SIG-M5 treated with dmso at 0.1 percent for 504 hours (cell line): Measurements from ENCODE around the gene TCEAL8.

ENCODE experiments used
- DNase-seq: peaks from one replicate; lab custom pipeline; 2025; ENCODE audit not compliant: unreplicated experiment; lab: John Stamatoyannopoulos, UW

The TCEAL8 gene

DNA sequence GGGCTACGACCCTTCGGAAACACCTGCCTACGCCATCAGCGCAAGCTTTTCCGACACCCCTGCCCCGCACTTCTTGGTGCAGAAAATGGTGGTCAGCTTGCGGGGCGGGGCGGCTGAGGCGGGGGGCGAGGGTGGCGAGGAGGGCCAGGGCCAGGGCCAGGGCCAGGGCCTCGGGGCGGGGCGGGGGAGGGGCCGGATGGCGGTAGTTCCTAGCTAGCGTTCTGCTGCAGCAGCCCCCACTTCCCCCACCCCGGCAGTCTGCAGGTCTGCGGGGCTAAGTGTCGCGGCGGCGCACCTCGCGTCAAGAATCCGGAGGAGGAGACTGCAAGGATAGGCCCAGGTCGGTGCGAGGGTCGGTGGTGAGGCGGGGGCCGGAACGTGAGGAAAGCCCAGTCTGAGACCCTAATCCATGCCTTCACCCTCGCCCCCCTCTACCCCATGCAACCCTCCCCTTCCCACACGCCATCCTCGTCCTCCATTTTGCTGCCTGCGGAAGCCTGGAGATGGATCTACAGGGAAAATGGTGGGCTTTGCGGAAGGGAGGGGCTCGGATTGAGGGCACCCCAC is 39.4 kb downstream of the TCEAL8 start:
- no peak for DNase-seq

- peak; percentile 58 for DNase-seq
Observed at GRCh38 chrX:103214870-103215424, 40.0 kb downstream of the TCEAL8 start, which contains the start of gene BEX4. TSS of gene BEX4 (plus strand) at chrX:103215108. CDS start at chrX:103216154, 1,046 bp downstream.

DNA sequence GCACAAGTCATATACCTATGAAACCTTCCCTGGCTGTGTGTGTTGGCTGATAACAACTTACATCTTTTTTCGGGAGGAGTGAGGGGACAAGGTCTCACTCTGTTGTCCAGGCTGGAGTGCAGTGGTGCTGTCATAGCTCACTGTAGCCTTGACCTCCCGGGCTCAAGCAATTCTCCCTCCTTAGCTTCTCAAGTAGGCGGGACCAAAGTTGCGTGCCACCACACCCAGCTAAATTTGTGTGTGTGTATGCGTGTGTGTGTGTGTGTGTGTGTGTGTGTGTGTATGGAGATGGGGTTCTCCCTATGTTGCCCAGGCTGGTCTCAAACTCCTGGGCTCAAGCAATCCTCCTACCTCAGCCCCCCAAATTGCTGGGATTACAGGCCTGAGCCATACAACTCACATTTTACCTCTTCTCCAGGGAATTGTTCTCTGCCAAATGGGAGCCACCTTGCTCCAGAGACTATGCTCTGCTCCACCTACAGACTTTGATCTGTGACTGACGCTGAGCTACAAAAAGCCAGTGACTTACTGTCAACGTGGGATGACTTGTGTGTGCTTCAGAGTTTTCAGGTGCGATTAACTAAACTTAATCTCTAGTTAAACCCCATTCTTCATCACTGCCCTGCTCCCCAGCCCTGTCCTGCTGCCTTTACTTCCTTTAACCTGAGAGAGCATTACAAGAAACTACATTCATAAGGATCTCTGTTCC is 42.1 kb downstream of the TCEAL8 start:
- DNase-seq = no peak

- DNase-seq = peak; percentile 45
Observed at GRCh38 chrX:103211012-103211715, 43.8 kb downstream of the TCEAL8 start.

DNA sequence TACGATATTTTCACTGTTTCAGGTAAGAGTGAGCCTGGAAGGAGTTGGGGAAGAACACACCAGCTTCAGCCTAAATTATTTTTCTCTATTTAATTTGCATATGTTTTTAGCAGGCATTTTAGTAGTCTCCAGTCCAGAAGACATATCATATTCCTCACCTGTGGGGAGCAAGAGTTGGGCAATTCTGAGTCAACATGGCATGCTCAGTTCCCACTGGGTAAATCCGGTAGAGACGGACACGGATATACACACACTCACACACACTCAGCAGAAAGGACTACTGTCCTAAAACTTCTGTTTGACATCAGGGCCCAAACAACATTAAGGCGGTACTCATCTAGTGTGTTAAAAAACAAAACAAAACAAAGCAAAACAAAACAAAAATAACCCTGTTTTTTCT is 44.9 kb downstream of the TCEAL8 start:
- DNase-seq = no peak
